Measurements from ENCODE around the gene QRICH1.

GRCh38 chr3:49021813-49022687, 71.8 kb downstream of the QRICH1 start, which contains the start of gene NDUFAF3:
- TF ChIP-seq TEAD4 (IDR thresholded peaks at IDR 0.05), result no peak; the same call in 1 of the 2 replicates
- TF ChIP-seq FOXM1 (IDR thresholded peaks at IDR 0.05; ENCODE audit: borderline replicate concordance, low read depth), result no peak
- peak; percentile 4; the same call in 1 of the 2 replicates for TF ChIP-seq EP300 (IDR thresholded peaks at IDR 0.05; ENCODE audit: borderline replicate concordance)
- peak; percentile 82 for TF ChIP-seq TAF1 (IDR thresholded peaks at IDR 0.05; ENCODE audit: low read depth)
- TF ChIP-seq MAX (IDR thresholded peaks at IDR 0.05), result peak; percentile 70
- no peak; the same call in 1 of the 2 replicates for TF ChIP-seq CEBPB (IDR thresholded peaks at IDR 0.05)
- TF ChIP-seq RAD21 (IDR thresholded peaks at IDR 0.05; ENCODE audit: low read depth), result no peak
- no peak for TF ChIP-seq EGR1 (IDR thresholded peaks at IDR 0.05)

All from Ishikawa (cell line).